ENCODE measurements around the gene C2orf72. TPM values are rescaled to one million over a fixed set of nuclear protein-coding genes. Genes with fewer than 3 reads are reported as not detected.
"Not testable (repeated sequence)": the region's sequence is repeated elsewhere in the genome, so short reads cannot be mapped to it uniquely, and the experiment has no call there.

Gene C2orf72
- total RNA-seq, 1 experiment from 2014 or later, result not detected

DNA sequence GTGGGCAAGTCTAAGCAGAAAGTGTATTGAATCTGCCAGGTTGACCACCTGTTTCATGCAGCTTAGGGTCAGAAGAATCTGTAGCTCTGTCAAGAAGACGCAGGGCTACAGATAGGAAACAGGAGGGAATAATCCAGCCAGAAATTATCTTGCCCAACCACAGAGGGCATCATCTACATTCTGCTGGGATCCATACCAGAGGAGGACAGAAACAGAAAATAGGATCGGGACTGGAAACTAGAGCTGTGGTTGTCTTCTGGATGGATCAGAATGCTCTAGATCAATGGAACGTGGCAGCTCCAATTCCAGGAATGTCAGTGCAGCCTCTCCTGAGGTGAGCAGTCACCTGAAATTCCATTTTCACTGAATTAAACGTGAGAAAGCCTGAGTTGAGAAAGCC, 37.8 kb upstream of the C2orf72 start:
- no peak for DNase-seq
- no peaks in the 10 kb centered on the region for H3K27me3 ChIP-seq (ENCODE audit: low read length)
- no peak overlapping the region for H3K4me3 ChIP-seq (ENCODE audit: low read length)
- no peaks in the 10 kb centered on the region for H3K9me3 ChIP-seq (ENCODE audit: low read length)
- H3K36me3 ChIP-seq (ENCODE audit: insufficient read depth, low read length), result no peaks in the 10 kb centered on the region
- H3K27ac ChIP-seq (ENCODE audit: low read length), result no peak overlapping the region
- H3K9me2 ChIP-seq (replicated peaks; ENCODE audit: insufficient read depth, low read length), result no peaks in the 10 kb centered on the region
- H4K20me1 ChIP-seq (ENCODE audit: insufficient read depth, low read depth, low read length), result no peaks in the 10 kb centered on the region
- no peaks in the 10 kb centered on the region for H3K4me1 ChIP-seq (ENCODE audit: low read length)
- H2AFZ ChIP-seq (ENCODE audit: low read length), result no peak overlapping the region
- H3K4me2 ChIP-seq (ENCODE audit: low read depth, low read length, poor library complexity, severe bottlenecking), result no peak overlapping the region
- H3K9ac ChIP-seq (ENCODE audit: low read length), result no peak overlapping the region
- H3K79me2 ChIP-seq (ENCODE audit: low read length), result no peaks in the 10 kb centered on the region

DNA sequence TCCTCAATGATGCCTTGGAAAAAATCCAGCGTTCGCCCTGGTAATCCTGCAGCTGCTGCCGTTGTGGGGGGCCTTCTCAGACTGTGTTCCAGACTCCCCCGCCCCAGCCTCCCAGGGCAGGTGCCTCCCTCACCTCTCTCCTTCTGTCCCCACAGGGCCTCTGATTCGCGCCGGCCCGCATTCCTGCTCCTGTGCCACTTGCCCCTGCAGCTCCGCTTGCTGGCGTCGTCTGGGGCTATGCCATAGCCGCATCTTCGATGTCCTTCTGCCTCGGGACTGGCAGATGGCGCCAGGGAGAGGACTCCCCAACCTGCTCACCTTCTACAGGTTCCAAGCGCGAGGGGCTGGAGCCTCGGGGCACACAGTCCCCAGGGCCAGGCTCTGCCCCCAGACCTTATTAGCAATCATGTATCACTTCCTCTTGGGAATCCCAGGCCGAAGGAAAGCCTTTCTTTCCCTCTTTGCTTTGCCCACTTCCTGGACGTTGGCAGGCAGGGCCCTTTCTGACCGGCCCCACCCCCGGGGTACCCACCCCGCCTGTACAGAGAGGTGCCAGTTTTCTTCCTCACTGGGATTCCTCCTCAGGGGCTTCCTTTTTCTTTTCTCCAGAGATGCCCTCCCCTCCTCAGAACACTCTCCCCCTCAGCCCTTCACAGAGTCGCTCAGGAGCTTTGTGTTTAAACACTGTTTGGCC, 37.0 kb upstream of the C2orf72 start:
- H3K4me1 ChIP-seq (ENCODE audit: low read length), result no peaks in the 10 kb centered on the region
- H3K4me2 ChIP-seq (ENCODE audit: low read depth, low read length, poor library complexity, severe bottlenecking), result no peak overlapping the region
- no peak overlapping the region for H3K9ac ChIP-seq (ENCODE audit: low read length)
- no peaks in the 10 kb centered on the region for H3K9me3 ChIP-seq (ENCODE audit: low read length)
- H3K79me2 ChIP-seq (ENCODE audit: low read length), result no peaks in the 10 kb centered on the region
- no peak for DNase-seq
- no peak overlapping the region for H2AFZ ChIP-seq (ENCODE audit: low read length)
- no peaks in the 10 kb centered on the region for H3K27me3 ChIP-seq (ENCODE audit: low read length)
- no peaks in the 10 kb centered on the region for H3K9me2 ChIP-seq (replicated peaks; ENCODE audit: insufficient read depth, low read length)
- H3K4me3 ChIP-seq (ENCODE audit: low read length), result no peak overlapping the region
- no peaks in the 10 kb centered on the region for H4K20me1 ChIP-seq (ENCODE audit: insufficient read depth, low read depth, low read length)
- no peaks in the 10 kb centered on the region for H3K36me3 ChIP-seq (ENCODE audit: insufficient read depth, low read length)
- H3K27ac ChIP-seq (ENCODE audit: low read length), result no peak overlapping the region

DNA sequence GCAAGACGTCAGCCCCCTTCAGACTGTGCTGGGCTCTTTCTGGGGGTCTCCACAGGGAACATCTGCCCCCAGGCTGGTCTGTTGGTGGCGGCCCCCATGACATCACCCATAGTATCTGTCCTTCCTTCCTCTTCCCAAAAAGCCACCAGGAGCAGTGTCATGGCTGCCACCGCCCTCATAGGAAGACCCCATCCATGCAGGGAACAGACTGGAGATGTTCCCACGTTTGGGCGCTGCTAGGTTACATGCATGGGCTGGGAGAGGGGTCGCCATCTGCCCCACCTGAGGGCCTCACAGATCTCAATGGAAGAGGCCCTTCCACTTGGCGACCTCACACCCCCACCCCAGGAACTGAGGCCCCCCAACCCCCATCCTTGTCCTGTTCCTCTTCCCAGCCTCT, 36.3 kb upstream of the C2orf72 start:
- no peaks in the 10 kb centered on the region for H3K79me2 ChIP-seq (ENCODE audit: low read length)
- no peaks in the 10 kb centered on the region for H3K27me3 ChIP-seq (ENCODE audit: low read length)
- no peak for DNase-seq
- no peak overlapping the region for H3K27ac ChIP-seq (ENCODE audit: low read length)
- no peak overlapping the region for H3K4me3 ChIP-seq (ENCODE audit: low read length)
- no peaks in the 10 kb centered on the region for H3K9me2 ChIP-seq (replicated peaks; ENCODE audit: insufficient read depth, low read length)
- no peak overlapping the region for H3K9ac ChIP-seq (ENCODE audit: low read length)
- H2AFZ ChIP-seq (ENCODE audit: low read length), result no peak overlapping the region
- no peak overlapping the region for H3K4me2 ChIP-seq (ENCODE audit: low read depth, low read length, poor library complexity, severe bottlenecking)
- no peaks in the 10 kb centered on the region for H3K4me1 ChIP-seq (ENCODE audit: low read length)
- H3K36me3 ChIP-seq (ENCODE audit: insufficient read depth, low read length), result no peaks in the 10 kb centered on the region
- no peaks in the 10 kb centered on the region for H3K9me3 ChIP-seq (ENCODE audit: low read length)
- H4K20me1 ChIP-seq (ENCODE audit: insufficient read depth, low read depth, low read length), result no peaks in the 10 kb centered on the region

DNA sequence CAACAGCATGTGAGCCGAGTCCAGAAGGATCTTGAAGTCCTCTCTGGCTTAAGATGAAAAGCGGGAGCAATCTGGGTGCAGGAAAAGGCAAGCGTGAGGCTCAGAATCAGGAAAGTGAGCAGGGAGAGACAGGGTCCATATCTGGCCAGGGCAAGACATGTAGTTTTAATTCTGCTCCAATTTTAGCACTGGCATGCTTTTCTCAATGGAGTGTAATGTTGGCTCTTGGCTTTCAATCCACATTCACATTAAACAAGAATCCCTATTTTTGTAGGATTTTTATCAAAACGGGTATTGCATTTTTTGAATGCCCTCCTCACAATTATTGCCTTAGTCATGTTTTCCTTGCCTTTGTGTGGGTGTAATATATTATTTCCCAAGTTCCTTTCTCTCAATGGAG, 35.4 kb upstream of the C2orf72 start:
- Histone ChIP-seq H3K4me1 (ENCODE audit: low read length) (no peaks in the 10 kb centered on the region), H3K9me2 (replicated peaks; ENCODE audit: insufficient read depth, low read length) (no peaks in the 10 kb centered on the region), H3K9me3 (ENCODE audit: low read length) (no peaks in the 10 kb centered on the region), H3K4me2 (ENCODE audit: low read depth, low read length, poor library complexity, severe bottlenecking) (no peak overlapping the region), H3K9ac (ENCODE audit: low read length) (no peak overlapping the region), H3K36me3 (ENCODE audit: insufficient read depth, low read length) (no peaks in the 10 kb centered on the region), H3K27me3 (ENCODE audit: low read length) (no peaks in the 10 kb centered on the region), H3K79me2 (ENCODE audit: low read length) (no peaks in the 10 kb centered on the region), H3K27ac (ENCODE audit: low read length) (no peak overlapping the region), H4K20me1 (ENCODE audit: insufficient read depth, low read depth, low read length) (no peaks in the 10 kb centered on the region), H3K4me3 (ENCODE audit: low read length) (no peak overlapping the region), H2AFZ (ENCODE audit: low read length) (no peak overlapping the region)
- no peak for DNase-seq

DNA sequence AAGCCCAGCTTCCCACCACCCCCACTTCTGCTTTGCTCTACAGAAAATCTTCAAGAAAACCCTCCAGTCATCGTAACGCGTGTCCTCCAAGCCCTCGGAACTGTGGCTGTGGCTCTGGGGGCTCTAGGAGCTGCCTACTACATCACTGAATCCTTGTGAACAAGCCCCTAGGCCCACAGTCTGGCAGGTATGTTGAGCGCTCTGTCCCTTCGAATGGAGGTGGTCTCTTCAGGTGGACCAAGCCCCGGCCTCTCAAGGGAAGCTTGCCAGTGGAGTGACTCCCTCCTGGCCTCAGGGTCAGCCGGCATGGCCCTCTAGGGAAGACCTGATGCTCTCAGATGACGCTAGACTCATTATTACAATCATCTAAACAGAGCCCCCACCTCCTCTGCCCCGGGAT, 34.7 kb upstream of the C2orf72 start:
- H3K9me3 ChIP-seq (ENCODE audit: low read length), result no peaks in the 10 kb centered on the region
- no peak for DNase-seq
- no peaks in the 10 kb centered on the region for H3K9me2 ChIP-seq (replicated peaks; ENCODE audit: insufficient read depth, low read length)
- H3K4me3 ChIP-seq (ENCODE audit: low read length), result no peak overlapping the region
- H2AFZ ChIP-seq (ENCODE audit: low read length), result no peak overlapping the region
- no peak overlapping the region for H3K27ac ChIP-seq (ENCODE audit: low read length)
- H3K4me2 ChIP-seq (ENCODE audit: low read depth, low read length, poor library complexity, severe bottlenecking), result no peak overlapping the region
- H4K20me1 ChIP-seq (ENCODE audit: insufficient read depth, low read depth, low read length), result no peaks in the 10 kb centered on the region
- no peak overlapping the region for H3K9ac ChIP-seq (ENCODE audit: low read length)
- H3K27me3 ChIP-seq (ENCODE audit: low read length), result no peaks in the 10 kb centered on the region
- no peaks in the 10 kb centered on the region for H3K79me2 ChIP-seq (ENCODE audit: low read length)
- no peaks in the 10 kb centered on the region for H3K4me1 ChIP-seq (ENCODE audit: low read length)
- no peaks in the 10 kb centered on the region for H3K36me3 ChIP-seq (ENCODE audit: insufficient read depth, low read length)

DNA sequence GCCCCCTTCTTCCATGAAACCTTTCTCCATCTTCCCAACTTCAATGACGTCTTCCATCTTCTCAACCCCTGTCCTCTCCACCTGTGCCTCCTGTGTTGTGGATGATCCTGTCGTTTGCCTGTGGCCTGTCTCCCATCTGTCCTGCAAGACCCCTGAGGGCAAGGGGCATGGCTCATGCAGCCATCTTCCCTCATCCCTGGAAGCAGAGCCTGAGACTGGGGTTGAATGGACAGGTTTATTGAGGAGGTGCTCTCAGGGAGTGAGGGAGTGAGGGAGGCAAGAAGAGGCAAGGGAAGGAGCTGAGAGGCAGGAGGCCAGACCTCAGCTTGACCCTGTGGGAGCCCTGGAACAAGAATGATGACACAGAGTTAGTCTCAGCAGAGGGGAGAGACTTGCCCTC, 34.1 kb upstream of the C2orf72 start:
- no peak overlapping the region for H2AFZ ChIP-seq (ENCODE audit: low read length)
- DNase-seq, result no peak
- no peaks in the 10 kb centered on the region for H4K20me1 ChIP-seq (ENCODE audit: insufficient read depth, low read depth, low read length)
- H3K9me3 ChIP-seq (ENCODE audit: low read length), result no peaks in the 10 kb centered on the region
- no peaks in the 10 kb centered on the region for H3K9me2 ChIP-seq (replicated peaks; ENCODE audit: insufficient read depth, low read length)
- H3K9ac ChIP-seq (ENCODE audit: low read length), result no peak overlapping the region
- no peaks in the 10 kb centered on the region for H3K36me3 ChIP-seq (ENCODE audit: insufficient read depth, low read length)
- no peak overlapping the region for H3K4me2 ChIP-seq (ENCODE audit: low read depth, low read length, poor library complexity, severe bottlenecking)
- no peaks in the 10 kb centered on the region for H3K27me3 ChIP-seq (ENCODE audit: low read length)
- H3K27ac ChIP-seq (ENCODE audit: low read length), result no peak overlapping the region
- no peaks in the 10 kb centered on the region for H3K79me2 ChIP-seq (ENCODE audit: low read length)
- H3K4me3 ChIP-seq (ENCODE audit: low read length), result no peak overlapping the region
- H3K4me1 ChIP-seq (ENCODE audit: low read length), result no peaks in the 10 kb centered on the region

DNA sequence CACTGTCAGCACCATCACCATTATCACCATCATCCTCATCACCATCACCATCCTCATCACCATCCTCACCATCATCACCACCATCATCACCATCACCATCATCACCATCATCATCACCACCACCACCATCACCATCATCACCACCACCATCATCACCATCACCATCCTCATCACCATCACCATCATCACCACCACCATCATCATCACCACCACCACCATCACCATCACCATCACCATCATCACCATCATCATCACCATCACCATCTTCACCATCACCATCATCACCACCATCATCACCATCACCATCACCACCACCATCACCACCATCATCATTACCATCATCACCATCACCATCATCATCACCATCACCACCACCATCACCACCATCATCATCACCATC, 32.4 kb upstream of the C2orf72 start:
- H3K27me3 ChIP-seq (ENCODE audit: low read length); H3K36me3 ChIP-seq (ENCODE audit: insufficient read depth, low read length); H3K4me3 ChIP-seq (ENCODE audit: low read length); H3K4me1 ChIP-seq (ENCODE audit: low read length); H3K27ac ChIP-seq (ENCODE audit: low read length); H2AFZ ChIP-seq (ENCODE audit: low read length); H4K20me1 ChIP-seq (ENCODE audit: insufficient read depth, low read depth, low read length); H3K79me2 ChIP-seq (ENCODE audit: low read length); H3K9ac ChIP-seq (ENCODE audit: low read length); H3K4me2 ChIP-seq (ENCODE audit: low read depth, low read length, poor library complexity, severe bottlenecking); H3K9me3 ChIP-seq (ENCODE audit: low read length); DNase-seq; H3K9me2 ChIP-seq (replicated peaks; ENCODE audit: insufficient read depth, low read length): not testable (repeated sequence)

DNA sequence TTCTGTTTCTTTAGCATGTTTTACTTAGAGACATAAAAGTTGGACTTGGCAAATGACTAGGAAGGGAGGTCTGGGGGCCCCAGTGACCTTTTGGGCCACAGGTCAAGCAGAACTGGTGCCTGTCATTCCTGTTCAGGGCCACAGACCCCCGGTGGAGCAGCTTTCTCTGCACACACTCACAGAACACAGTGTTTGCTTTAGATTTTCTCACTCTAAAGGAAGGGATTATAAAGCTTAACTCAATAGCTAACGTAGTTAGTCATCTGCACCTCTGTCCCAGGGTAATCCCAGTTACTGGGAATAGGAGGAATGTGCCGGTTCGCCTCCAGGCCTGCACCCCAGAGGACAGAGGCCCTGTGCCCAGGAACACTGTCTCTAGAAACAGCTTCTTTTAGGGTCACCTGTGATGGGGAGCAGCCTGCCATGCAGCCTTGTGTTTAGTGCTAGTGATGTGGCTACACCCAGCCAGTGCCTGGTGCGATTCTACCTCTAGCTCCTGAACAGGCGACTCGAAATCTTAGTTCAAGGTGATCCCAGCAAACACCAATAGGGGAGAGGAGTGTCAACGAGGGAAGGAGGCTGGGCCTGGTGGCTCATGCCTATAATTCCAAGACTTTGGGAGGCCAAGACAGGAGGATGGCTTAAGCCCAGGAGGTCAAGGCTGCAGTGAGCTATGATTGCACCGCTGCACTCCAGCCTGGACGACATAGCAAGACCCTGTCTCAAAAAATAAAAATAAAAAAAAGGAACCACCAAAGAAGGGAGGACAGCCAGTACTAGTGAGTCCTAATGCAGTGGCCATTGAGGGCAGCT, 29.8 kb upstream of the C2orf72 start:
- no peak overlapping the region for H3K9ac ChIP-seq (ENCODE audit: low read length)
- H3K27me3 ChIP-seq (ENCODE audit: low read length), result no peaks in the 10 kb centered on the region
- no peak overlapping the region for H3K4me3 ChIP-seq (ENCODE audit: low read length)
- H3K79me2 ChIP-seq (ENCODE audit: low read length), result no peaks in the 10 kb centered on the region
- H2AFZ ChIP-seq (ENCODE audit: low read length), result no peak overlapping the region
- no peaks in the 10 kb centered on the region for H3K9me2 ChIP-seq (replicated peaks; ENCODE audit: insufficient read depth, low read length)
- no peak overlapping the region for H3K27ac ChIP-seq (ENCODE audit: low read length)
- DNase-seq, result no peak
- H4K20me1 ChIP-seq (ENCODE audit: insufficient read depth, low read depth, low read length), result no peaks in the 10 kb centered on the region
- no peaks in the 10 kb centered on the region for H3K9me3 ChIP-seq (ENCODE audit: low read length)
- H3K4me1 ChIP-seq (ENCODE audit: low read length), result no peaks in the 10 kb centered on the region
- no peak overlapping the region for H3K4me2 ChIP-seq (ENCODE audit: low read depth, low read length, poor library complexity, severe bottlenecking)
- no peaks in the 10 kb centered on the region for H3K36me3 ChIP-seq (ENCODE audit: insufficient read depth, low read length)

Measured in Karpas-422 (cell line).